NCI-H1092 treated with DMSO at 0.1 percent for 48 hours (cell line): Measurements from ENCODE around the gene PLCB1.
A peak's percentile ranks its signal among the peaks of the same experiment; 100 is the strongest.

Experiments
- DNase-seq: peaks from one replicate; lab custom pipeline; 2025; lab: John Stamatoyannopoulos, UW

The PLCB1 gene

GRCh38 chr20:8720089-8720488 lies 588.0 kb downstream of the PLCB1 start:
- DNase-seq = no peak

DNA sequence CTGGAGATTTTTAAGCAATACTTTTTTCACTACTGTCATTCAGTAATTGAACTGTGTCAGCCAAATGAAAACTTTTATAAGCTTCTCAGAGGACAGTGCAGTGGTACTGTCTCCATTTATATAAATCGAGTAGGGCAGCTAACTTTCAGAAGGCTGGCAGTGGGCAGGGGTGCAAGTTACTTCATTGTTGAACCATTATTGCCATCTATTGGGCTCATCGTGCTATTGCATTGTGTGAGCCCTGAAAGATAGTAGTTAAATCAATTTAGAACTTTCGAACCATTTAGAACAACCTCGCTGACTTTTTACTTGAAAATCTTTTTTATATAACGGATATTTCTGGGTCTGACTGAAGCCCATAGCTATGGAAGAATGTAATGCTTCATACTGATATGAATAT lies 589.0 kb downstream of the PLCB1 start:
- DNase-seq = peak; percentile 37

- DNase-seq = peak; percentile 53
These were observed 590.3 kb downstream of the PLCB1 start for GRCh38 chr20:8722277-8722928.

DNA sequence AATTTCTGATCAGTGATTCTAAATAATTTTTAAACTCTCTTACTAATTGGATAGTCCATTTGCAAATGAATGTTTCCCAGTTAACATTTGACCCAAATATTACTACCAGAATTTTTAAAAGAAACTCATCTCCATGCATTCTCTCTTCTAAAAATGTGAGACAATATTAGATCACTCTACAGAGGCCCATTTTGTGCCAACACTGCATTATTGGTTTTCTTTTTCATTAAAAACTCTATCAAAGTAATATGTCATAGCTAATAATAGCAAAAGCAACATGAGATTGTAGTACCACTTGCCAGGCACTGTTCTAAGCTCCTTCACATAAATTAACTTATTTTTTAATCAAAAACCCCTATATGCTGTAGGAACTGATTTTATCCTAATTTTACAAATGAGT lies 591.2 kb downstream of the PLCB1 start:
- no peak for DNase-seq

GRCh38 chr20:8724884-8725283 lies 592.8 kb downstream of the PLCB1 start:
- DNase-seq = no peak

DNA sequence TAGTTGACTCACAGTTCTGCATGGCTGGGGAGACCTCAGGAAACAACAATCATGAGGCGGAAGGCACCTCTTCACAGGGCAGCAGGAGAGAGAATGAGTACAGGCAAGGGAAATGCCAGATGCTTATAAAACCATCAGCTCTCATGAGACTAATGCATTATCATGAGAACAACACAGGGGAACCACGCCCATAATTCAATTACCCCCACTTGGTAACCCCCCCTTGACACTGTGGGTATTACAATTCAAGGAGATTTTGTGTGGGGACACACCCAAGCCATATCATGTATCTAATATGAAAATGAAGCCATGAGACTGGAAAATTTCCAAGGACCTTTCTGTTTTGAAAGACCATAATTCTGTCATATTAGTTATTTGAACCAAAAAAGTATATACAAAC lies 594.4 kb downstream of the PLCB1 start:
- no peak for DNase-seq

GRCh38 chr20:8735014-8735413 lies 602.9 kb downstream of the PLCB1 start:
- DNase-seq = no peak

- no peak for DNase-seq
These were observed 603.6 kb downstream of the PLCB1 start for GRCh38 chr20:8735674-8736073.

DNA sequence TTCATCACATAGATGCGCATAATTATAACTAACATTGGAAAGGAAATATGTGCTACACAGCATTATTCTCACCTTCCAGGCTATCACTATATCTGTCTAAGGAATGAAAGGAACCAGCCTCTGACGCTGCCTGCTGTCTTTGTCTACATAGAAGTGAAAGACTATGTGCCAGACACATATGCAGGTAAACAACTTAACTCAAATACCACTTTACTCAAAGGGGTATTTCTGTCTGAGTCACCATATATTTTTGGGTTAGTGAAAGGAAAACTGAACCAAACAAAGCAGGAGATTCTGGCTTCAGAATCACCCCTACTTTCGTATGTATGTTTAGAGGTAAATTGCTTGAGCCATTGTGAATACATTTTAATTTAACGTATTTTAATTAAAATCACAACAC lies 608.2 kb downstream of the PLCB1 start:
- DNase-seq = no peak

DNA sequence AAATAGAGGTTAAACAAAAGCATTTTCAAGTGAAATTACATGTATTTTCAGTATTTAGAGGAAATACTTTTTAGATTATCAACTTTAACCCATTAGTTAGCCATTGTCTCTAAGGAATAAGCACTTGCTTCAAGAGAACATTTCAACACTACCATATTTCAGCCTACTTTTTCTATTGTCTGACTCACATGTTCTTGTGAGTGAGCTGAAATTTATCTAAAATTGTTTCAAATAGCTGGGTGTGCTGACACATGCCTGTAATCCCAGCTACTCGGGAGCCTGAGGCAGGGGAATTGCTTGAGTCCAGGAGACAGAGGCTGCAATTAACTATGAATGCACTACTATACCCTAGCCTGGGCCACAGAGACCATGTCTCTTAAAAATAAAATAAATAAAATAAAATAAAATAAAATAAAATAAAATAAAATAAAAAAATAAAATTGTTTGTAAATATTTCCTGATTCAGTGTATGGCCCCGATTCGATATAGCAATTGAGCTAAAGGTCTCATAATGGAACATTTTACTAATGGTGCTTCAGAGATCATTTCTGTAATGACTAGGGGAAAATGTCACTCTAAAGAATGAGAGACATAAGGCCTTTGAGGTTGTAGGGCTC lies 612.3 kb downstream of the PLCB1 start:
- DNase-seq = no peak

- no peak for DNase-seq
These were observed 617.0 kb downstream of the PLCB1 start for GRCh38 chr20:8749101-8749500.

- no peak for DNase-seq
These were observed 617.9 kb downstream of the PLCB1 start for GRCh38 chr20:8749986-8750385.

DNA sequence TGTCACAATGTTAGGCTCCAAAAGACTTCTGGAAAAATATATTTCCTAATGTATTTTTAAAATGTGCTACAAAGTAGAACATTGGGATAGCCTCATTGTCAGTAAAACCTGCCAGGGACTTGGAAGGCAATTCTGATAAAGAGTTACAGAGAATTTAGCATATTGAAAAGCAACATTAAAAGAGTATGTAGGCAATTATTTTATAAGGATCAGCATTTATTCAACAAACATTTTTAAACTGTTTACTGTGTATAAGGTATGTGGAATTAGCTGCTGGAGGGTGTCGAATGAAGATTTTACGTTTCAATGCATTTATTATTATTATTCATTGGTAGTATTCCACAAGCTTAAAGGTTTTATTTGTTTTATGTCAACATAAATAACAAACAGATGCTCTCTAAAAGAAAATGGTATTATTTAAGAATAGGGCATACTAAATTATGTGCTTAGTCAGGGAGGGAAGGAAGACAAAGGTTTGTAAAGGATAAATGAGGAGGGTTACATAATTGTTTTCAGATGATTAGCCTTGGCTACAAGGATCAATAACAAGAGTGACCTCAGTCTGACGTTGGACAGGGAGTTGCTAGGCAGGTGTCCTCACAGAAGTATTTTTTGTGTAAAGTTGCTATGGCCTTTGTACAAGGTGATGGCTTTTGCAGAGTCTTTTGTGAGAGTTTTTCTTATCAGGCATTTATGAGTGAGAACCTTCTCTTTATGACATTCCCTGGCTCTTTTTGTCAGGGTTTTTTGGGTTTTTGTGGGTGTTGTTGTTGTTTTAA lies 623.5 kb downstream of the PLCB1 start:
- DNase-seq = no peak

DNA sequence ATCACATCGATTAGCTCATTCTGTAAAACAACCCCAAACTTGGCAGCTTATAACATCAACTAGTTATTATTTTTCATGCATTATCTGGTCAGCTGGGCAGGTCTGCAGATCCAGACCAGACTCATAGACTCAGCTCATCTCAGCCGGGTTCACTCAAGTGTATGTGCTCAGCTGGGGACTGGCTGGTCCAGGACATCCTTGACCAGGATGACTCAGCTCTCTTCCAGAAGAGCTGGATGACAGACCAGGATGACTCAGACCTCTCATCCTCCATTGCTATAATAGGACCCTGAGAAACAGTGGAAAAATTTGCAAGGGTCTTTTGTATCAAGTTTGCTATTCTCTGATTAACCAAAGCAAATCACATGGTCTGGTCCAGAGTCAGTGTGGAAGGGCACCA lies 624.3 kb downstream of the PLCB1 start:
- no peak for DNase-seq

GRCh38 chr20:8757146-8757545 lies 625.1 kb downstream of the PLCB1 start:
- no peak for DNase-seq

DNA sequence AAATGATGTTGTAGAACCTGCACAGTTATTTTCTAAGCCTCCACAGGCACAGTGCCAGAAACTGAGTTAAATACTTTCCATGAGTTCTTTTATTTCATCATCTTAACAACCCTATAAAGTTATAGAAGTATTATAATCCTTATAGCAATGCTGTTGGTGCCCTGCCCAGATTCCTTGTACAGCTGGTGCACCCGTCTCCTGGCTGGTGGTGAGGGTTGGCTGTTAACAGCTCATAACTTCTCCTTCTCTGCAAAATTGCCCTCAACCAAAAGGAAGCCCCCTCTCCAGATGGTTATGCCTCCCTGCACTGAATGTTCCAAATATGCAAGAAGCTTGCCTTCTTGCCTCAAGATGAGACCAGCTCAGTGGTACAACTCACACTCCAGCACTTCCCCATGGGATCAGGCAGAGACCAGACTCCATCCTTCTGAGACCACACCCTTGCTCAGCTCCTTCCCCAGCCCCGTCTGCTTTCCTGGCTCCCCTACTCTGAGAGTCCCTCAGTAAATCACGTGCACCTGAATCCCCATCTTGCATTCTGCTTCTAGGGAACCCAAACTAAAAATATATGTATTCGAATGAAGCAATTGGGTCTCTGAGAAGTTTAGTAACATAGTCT lies 632.4 kb downstream of the PLCB1 start:
- no peak for DNase-seq

GRCh38 chr20:8766868-8767390 lies 634.9 kb downstream of the PLCB1 start:
- DNase-seq = no peak

GRCh38 chr20:8774412-8774811 lies 642.3 kb downstream of the PLCB1 start:
- no peak for DNase-seq

GRCh38 chr20:8777911-8778310 lies 645.8 kb downstream of the PLCB1 start:
- DNase-seq = no peak

- no peak for DNase-seq
These were observed 646.3 kb downstream of the PLCB1 start for GRCh38 chr20:8778387-8778786.

DNA sequence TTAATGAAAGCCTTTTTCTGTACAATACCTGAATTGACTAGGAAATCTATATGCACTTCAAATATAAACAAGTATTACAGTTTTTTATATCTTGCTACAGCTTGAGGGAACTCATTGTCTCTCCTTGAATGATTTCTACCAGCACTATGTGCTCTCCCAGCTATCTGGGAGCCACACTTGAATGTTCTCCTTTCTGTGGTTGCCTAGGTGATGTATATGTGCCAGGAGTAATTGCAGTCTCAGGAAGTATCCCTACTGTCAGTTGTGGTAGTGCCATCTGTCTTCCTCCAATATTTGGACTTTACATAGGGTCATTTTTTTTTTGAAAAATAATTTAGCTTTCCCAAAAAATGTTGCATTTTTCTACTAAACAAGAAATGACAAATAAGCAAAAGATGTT lies 648.8 kb downstream of the PLCB1 start:
- peak; percentile 25 for DNase-seq

DNA sequence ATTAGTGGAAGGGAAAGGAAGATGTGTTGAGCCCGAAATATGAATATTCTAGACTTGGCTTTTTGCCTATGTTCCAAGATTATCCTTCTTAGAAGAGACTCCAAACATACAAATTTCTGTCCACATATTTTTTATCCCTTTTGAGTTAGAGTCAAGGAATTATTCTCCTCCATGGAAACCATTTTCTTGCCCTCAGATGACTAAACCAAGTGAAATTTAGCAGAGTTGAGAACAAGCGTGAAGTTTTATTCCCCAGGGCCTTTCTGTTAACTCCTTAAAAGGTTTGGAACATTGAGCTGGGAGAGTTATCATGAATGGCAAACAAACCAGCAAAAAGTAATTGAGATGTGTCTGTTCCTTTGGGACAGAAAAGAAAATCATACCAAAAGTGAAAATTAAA lies 650.7 kb downstream of the PLCB1 start:
- DNase-seq = no peak

DNA sequence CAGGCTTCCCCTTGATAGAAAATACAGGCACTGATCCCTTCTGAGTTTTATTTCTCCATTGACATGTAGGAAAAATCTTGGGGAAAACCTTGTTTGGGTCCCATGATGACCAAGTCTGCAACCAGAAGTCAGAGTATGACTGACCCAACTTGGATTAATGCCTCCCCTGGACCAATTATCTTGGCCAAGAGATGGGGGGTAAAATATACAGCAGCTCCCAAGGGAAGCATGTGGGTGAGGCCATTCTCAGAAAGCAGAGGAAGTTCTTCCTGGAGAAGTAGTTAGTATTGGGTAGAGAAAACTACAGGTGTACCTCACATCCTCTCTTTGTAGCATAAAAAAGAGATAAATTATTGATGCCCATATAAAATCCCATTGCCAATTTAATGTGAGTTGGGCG lies 651.7 kb downstream of the PLCB1 start:
- DNase-seq = no peak
